SU-DHL-6 (cell line): ENCODE results near the gene DRD4.
"Not testable (repeated sequence)": the region's sequence is repeated elsewhere in the genome, so short reads cannot be mapped to it uniquely, and the experiment has no call there.

Experiments used
- H2AFZ ChIP-seq: fragments of 200-600 bp; sonication (generic); 2 replicates; pipeline ENCODE4 v1.6.1; 2014; ENCODE audit warnings: low read depth, mild to moderate bottlenecking, moderate library complexity, mixed read lengths, antibody characterized with exemption, low read length; ENCODE audit not compliant: severe bottlenecking
- H3F3A ChIP-seq: fragments of 200-600 bp; shearing (Covaris generic); 2 replicates; pipeline ENCODE4 v1.6.0; 2016; ENCODE audit warnings: antibody characterized with exemption, mild to moderate bottlenecking; ENCODE audit not compliant: insufficient read depth
- H3K27ac ChIP-seq: fragments of 200-600 bp; sonication (generic); 2 replicates; pipeline ENCODE4 v1.5.1; 2016; ENCODE audit warnings: low read depth, mild to moderate bottlenecking, low read length, moderate library complexity, mixed read lengths
- H3K27me3 ChIP-seq: fragments of 200-600 bp; sonication (generic), shearing (Covaris generic); 2 replicates; pipeline ENCODE4 v1.6.0; 2014; ENCODE audit warnings: mild to moderate bottlenecking, low read length
- H3K36me3 ChIP-seq: fragments of 200-600 bp; sonication (generic); 2 replicates; pipeline ENCODE4 v1.6.1; 2014; ENCODE audit warnings: mild to moderate bottlenecking, low read length, mixed read lengths
- H3K4me2 ChIP-seq: fragments of 300-600, 200-600 bp; shearing (Covaris generic), sonication (generic); 2 replicates; pipeline ENCODE4 v1.6.0; 2014; ENCODE audit warnings: low read length, low read depth, mild to moderate bottlenecking; ENCODE audit not compliant: poor library complexity, severe bottlenecking
- H3K4me3 ChIP-seq: fragments of 200-600 bp; sonication (generic); 2 replicates; pipeline ENCODE4 v1.5.1; 2014; ENCODE audit warnings: antibody characterized with exemption, low read length, mild to moderate bottlenecking, mixed read lengths; ENCODE audit not compliant: insufficient read depth, poor library complexity, severe bottlenecking
- H3K79me2 ChIP-seq: fragments of 200-600 bp; sonication (generic); 2 replicates; pipeline ENCODE4 v1.6.1; 2014; ENCODE audit warnings: mild to moderate bottlenecking, low read length, moderate library complexity; ENCODE audit not compliant: insufficient read depth
- H3K9ac ChIP-seq: fragments of 200-600 bp; sonication (generic); 2 replicates; pipeline ENCODE4 v1.7.0; 2014; ENCODE audit warnings: mild to moderate bottlenecking, low read length
- H3K9me2 ChIP-seq: fragments of 200-600 bp; sonication (generic); replicated peaks from 2 replicates; pipeline ENCODE4 v1.6.1; 2014; ENCODE audit warnings: low read length; ENCODE audit not compliant: insufficient read depth
- H3K9me3 ChIP-seq: fragments of 200-600 bp; sonication (generic); 2 replicates; pipeline ENCODE4 v1.6.1; 2014; ENCODE audit warnings: low read length, mixed read lengths; ENCODE audit not compliant: insufficient read depth
- H4K20me1 ChIP-seq: fragments of 200-600 bp; sonication (generic); 2 replicates; pipeline ENCODE4 v1.6.1; 2014; ENCODE audit warnings: low read depth, mild to moderate bottlenecking, antibody characterized with exemption, low read length, moderate library complexity, mixed read lengths
- EZH2phosphoT487 ChIP-seq: fragments of 200-600 bp; sonication (generic), shearing (Covaris generic); conservative IDR thresholded peaks from 2 replicates; pipeline ENCODE4 v1.6.1; 2018; ENCODE audit warnings: mild to moderate bottlenecking, antibody characterized with exemption, low read length, moderate library complexity, mixed read lengths
- TF ChIP-seq, protein P1 (sequence below): fragments of 200-600 bp; sonication (generic); IDR thresholded peaks from one replicate; pipeline ENCODE4 v1.5.1; 2017; ENCODE audit warnings: antibody characterized with exemption, mild to moderate bottlenecking, low read length, moderate library complexity; ENCODE audit not compliant: insufficient read depth, poor library complexity, severe bottlenecking

The DRD4 gene

DNA sequence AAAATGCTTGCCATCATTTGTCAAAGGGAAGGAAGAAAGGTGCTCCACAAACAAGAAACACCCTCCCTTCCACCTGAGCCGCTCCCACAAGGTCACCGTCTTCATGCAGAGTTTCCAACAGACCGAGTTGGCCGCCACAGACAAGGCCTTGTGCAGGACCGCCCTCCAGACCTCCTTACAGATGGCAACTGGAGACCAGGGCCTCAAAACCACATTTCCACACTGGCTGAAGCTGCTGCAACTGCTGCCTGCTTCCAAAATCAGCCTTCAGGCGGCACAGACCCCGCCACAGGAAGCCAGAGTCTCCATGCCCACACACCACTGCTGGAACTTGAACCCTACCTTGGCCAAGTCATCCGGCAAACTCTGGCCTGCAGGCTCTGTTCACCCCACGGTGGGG is 51.6 kb downstream of the DRD4 start:
- H2AFZ ChIP-seq = no peak overlapping the region
- TF ChIP-seq, protein P1, sequence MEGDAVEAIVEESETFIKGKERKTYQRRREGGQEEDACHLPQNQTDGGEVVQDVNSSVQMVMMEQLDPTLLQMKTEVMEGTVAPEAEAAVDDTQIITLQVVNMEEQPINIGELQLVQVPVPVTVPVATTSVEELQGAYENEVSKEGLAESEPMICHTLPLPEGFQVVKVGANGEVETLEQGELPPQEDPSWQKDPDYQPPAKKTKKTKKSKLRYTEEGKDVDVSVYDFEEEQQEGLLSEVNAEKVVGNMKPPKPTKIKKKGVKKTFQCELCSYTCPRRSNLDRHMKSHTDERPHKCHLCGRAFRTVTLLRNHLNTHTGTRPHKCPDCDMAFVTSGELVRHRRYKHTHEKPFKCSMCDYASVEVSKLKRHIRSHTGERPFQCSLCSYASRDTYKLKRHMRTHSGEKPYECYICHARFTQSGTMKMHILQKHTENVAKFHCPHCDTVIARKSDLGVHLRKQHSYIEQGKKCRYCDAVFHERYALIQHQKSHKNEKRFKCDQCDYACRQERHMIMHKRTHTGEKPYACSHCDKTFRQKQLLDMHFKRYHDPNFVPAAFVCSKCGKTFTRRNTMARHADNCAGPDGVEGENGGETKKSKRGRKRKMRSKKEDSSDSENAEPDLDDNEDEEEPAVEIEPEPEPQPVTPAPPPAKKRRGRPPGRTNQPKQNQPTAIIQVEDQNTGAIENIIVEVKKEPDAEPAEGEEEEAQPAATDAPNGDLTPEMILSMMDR = no peak
- TF ChIP-seq EZH2phosphoT487 = no peak
- H3K9ac ChIP-seq = no peak overlapping the region
- H3K4me2 ChIP-seq = no peak overlapping the region
- H3K4me3 ChIP-seq = no peak overlapping the region
- no peaks in the 10 kb centered on the region for H3F3A ChIP-seq
- no peaks in the 10 kb centered on the region for H3K9me2 ChIP-seq
- H3K27ac ChIP-seq = no peak overlapping the region
- H4K20me1 ChIP-seq = no peaks in the 10 kb centered on the region
- H3K9me3 ChIP-seq = no peaks in the 10 kb centered on the region
- H3K27me3 ChIP-seq = no peaks in the 10 kb centered on the region
- H3K79me2 ChIP-seq = peaks cover 10% of the 10 kb centered on the region
- H3K36me3 ChIP-seq = no peaks in the 10 kb centered on the region

DNA sequence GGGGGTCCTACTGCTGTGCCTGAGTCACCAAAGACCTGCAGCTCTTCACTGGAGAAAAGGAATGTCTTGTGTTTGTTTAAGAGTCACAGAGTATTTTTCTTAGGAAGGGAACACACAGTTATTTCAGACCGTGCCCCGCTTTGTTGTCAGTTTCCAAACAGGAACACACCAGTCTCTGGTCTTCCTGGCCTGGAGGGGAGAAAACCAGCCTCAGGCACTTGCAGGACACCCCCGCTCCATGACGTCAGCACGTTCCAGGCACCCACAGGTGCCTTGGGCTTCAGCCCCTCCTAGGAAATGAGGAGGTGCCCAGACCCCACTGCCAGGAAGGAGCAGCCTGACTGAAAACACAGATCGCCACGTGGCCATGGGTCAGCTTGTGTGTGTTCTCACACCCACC is 52.6 kb downstream of the DRD4 start:
- Histone ChIP-seq H3K36me3 (no peaks in the 10 kb centered on the region), H2AFZ (no peak overlapping the region), H4K20me1 (no peaks in the 10 kb centered on the region), H3K4me3 (no peak overlapping the region), H3K9me2 (no peaks in the 10 kb centered on the region), H3K9me3 (no peaks in the 10 kb centered on the region), H3K4me2 (no peak overlapping the region), H3K79me2 (peaks cover 16% of the 10 kb centered on the region), H3K9ac (no peak overlapping the region), H3K27ac (no peak overlapping the region), H3F3A (no peaks in the 10 kb centered on the region), H3K27me3 (no peaks in the 10 kb centered on the region)
- TF ChIP-seq, protein P1 = no peak
- TF ChIP-seq EZH2phosphoT487 = no peak

DNA sequence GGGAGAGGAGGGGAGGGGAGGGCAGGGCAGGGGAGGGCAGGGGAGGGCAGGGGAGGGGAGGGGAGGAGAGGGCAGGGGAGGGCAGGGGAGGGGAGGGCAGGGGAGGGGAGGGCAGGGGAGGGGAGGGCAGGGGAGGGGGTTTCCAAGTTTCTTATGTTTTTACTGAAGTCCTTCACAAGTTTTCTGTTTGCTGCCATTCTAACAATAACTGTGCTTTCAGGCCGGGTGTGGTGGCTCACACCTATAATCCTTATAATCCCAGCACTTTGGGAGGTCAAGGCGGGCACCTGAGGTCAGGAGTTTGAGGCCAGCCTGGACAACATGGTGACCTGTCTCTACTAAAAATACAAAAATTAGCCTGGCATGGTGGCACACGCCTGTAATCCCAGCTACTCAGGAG is 53.2 kb downstream of the DRD4 start:
- H3K9me3 ChIP-seq, H3K9me2 ChIP-seq, H3F3A ChIP-seq, H4K20me1 ChIP-seq, H3K4me3 ChIP-seq, H3K27me3 ChIP-seq, H2AFZ ChIP-seq, H3K27ac ChIP-seq, H3K4me2 ChIP-seq, H3K36me3 ChIP-seq, H3K9ac ChIP-seq: not testable (repeated sequence)
- H3K79me2 ChIP-seq = peaks cover 16% of the 10 kb centered on the region
